Skeletal muscle satellite cell (primary cell): Measurements from ENCODE around the gene CHD5.

Source experiments
- H3K27me3 ChIP-seq: 2 replicates; pipeline ENCODE4 v1.7.0; 2013; ENCODE audit warnings: low read length; ENCODE audit not compliant: control insufficient read depth, insufficient read depth
- H3K36me3 ChIP-seq: 2 replicates; pipeline ENCODE4 v1.7.0; 2013; ENCODE audit warnings: mild to moderate bottlenecking, control low read depth, low read length; ENCODE audit not compliant: insufficient read depth
- H3K4me1 ChIP-seq: 2 replicates; pipeline ENCODE4 v1.7.0; 2013; ENCODE audit warnings: low read length; ENCODE audit not compliant: control insufficient read depth, insufficient read depth
- H3K4me2 ChIP-seq: 2 replicates; pipeline ENCODE4 v1.7.0; 2013; ENCODE audit warnings: mild to moderate bottlenecking, low read length
- H3K4me3 ChIP-seq: 2 replicates; pipeline ENCODE4 v1.7.0; 2013; ENCODE audit warnings: low read length
- H3K9ac ChIP-seq: 2 replicates; pipeline ENCODE4 v1.7.0; 2013; ENCODE audit warnings: mild to moderate bottlenecking, low read depth, low read length, moderate library complexity
- H3K9me3 ChIP-seq: replicated peaks from 2 replicates; pipeline ENCODE4 v1.7.0; 2013; ENCODE audit warnings: mild to moderate bottlenecking, control low read depth, low read length

The CHD5 gene

GRCh38 chr1:6116137-6116536, 64.0 kb downstream of the CHD5 start:
- no peaks in the 10 kb centered on the region for H3K36me3 ChIP-seq
- H3K4me1 ChIP-seq: no peaks in the 10 kb centered on the region
- peaks cover 4% of the 10 kb centered on the region for H3K9me3 ChIP-seq
- peak overlapping the region; percentile 13 for H3K4me2 ChIP-seq
- H3K27me3 ChIP-seq: peaks cover 24% of the 10 kb centered on the region
- H3K4me3 ChIP-seq: no peak overlapping the region
- no peak overlapping the region for H3K9ac ChIP-seq

GRCh38 chr1:6113745-6114144, 66.4 kb downstream of the CHD5 start:
- Histone ChIP-seq H3K4me1 (no peaks in the 10 kb centered on the region), H3K9ac (no peak overlapping the region), H3K36me3 (no peaks in the 10 kb centered on the region), H3K4me2 (no peak overlapping the region), H3K4me3 (no peak overlapping the region), H3K9me3 (peaks cover 4% of the 10 kb centered on the region), H3K27me3 (peaks cover 24% of the 10 kb centered on the region)

- Histone ChIP-seq H3K27me3 (peaks cover 24% of the 10 kb centered on the region), H3K9me3 (peaks cover 4% of the 10 kb centered on the region), H3K36me3 (no peaks in the 10 kb centered on the region), H3K9ac (no peak overlapping the region), H3K4me1 (no peaks in the 10 kb centered on the region), H3K4me2 (no peak overlapping the region), H3K4me3 (no peak overlapping the region)
Measured at GRCh38 chr1:6113116-6113515, 67.0 kb downstream of the CHD5 start.

- Histone ChIP-seq H3K9me3 (peaks cover 4% of the 10 kb centered on the region), H3K27me3 (peaks cover 24% of the 10 kb centered on the region), H3K36me3 (no peaks in the 10 kb centered on the region), H3K4me3 (no peak overlapping the region), H3K4me1 (no peaks in the 10 kb centered on the region), H3K9ac (no peak overlapping the region), H3K4me2 (no peak overlapping the region)
Measured at GRCh38 chr1:6112690-6113005, 67.5 kb downstream of the CHD5 start.

GRCh38 chr1:6111991-6112689, 68.0 kb downstream of the CHD5 start:
- no peak overlapping the region for H3K4me2 ChIP-seq
- no peaks in the 10 kb centered on the region for H3K4me1 ChIP-seq
- H3K4me3 ChIP-seq: no peak overlapping the region
- H3K9ac ChIP-seq: no peak overlapping the region
- H3K36me3 ChIP-seq: no peaks in the 10 kb centered on the region
- H3K27me3 ChIP-seq: peaks cover 24% of the 10 kb centered on the region
- peaks cover 4% of the 10 kb centered on the region for H3K9me3 ChIP-seq

- H3K4me3 ChIP-seq: no peak overlapping the region
- no peak overlapping the region for H3K9ac ChIP-seq
- peaks cover 24% of the 10 kb centered on the region for H3K27me3 ChIP-seq
Measured at GRCh38 chr1:6111571-6111970, 68.5 kb downstream of the CHD5 start.

DNA sequence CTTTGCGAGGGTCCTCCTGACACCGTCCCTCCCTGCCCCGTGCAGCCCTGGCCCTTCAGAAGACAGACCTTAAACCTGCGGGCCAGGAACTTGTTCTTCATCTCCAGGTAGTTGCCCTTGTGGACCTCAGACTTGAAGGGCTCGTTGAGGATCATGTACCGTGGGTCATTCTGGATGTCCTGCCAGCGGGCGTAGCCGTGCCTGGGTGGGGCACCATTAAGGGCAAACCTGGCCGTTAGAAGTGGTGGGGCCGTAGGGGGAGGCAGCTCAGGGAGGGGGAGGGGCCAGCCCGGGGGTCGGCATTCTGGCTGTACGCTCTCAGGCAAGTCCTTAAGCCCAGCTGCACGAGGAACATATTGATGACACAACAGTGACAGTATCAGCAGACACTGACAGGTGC, 69.8 kb downstream of the CHD5 start:
- H3K9ac ChIP-seq: no peak overlapping the region
- no peaks in the 10 kb centered on the region for H3K36me3 ChIP-seq
- H3K27me3 ChIP-seq: peaks cover 26% of the 10 kb centered on the region
- H3K4me3 ChIP-seq: no peak overlapping the region
- peaks cover under 1% of the 10 kb centered on the region for H3K9me3 ChIP-seq
- no peak overlapping the region for H3K4me2 ChIP-seq
- H3K4me1 ChIP-seq: no peaks in the 10 kb centered on the region

More at GRCh38 chr1:6111571-6111970, 68.5 kb downstream of the CHD5 start:
- peaks cover 4% of the 10 kb centered on the region for H3K9me3 ChIP-seq
- H3K4me2 ChIP-seq: no peak overlapping the region
- H3K36me3 ChIP-seq: no peaks in the 10 kb centered on the region
- H3K4me1 ChIP-seq: no peaks in the 10 kb centered on the region

- Histone ChIP-seq H3K4me1 (no peaks in the 10 kb centered on the region), H3K4me2 (no peak overlapping the region), H3K36me3 (no peaks in the 10 kb centered on the region), H3K9me3 (no peaks in the 10 kb centered on the region), H3K9ac (no peak overlapping the region), H3K27me3 (peaks cover 26% of the 10 kb centered on the region), H3K4me3 (no peak overlapping the region)
Measured at GRCh38 chr1:6109688-6110087, 70.4 kb downstream of the CHD5 start.

DNA sequence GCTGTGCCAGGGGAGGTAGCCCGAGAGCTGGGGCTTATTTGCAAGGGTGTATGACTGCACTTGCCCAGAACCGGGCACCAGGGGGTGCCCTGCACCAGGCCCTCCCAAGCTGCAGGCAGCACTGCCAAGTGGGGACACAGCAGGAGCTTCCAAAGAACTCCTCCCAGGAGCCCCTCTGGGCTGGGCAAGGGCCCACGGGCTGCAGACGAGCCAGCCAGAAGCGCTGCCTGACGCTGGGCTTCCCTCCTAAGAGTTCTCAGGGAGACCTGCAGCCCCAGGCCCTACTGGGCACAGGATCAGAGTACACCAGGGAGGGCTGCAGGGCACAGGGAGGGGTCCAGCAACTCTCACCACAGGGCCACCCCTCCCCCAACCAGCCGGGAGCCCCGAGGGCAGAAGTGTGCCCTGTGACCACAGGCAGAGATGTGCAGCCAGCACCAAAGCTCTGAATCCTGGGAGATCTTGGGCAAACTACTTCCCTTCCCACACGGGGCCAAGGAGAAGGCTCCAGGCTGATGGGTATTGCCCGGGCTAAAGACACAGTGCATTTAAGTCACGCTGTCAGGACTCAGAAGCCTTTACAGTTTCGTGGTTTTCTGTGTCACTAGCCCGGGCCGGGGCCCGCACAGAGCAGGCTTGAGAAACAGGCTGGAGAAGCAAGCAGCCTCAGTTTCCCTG, 71.0 kb downstream of the CHD5 start:
- no peak overlapping the region for H3K4me2 ChIP-seq
- no peaks in the 10 kb centered on the region for H3K4me1 ChIP-seq
- H3K9ac ChIP-seq: no peak overlapping the region
- H3K4me3 ChIP-seq: no peak overlapping the region
- no peaks in the 10 kb centered on the region for H3K36me3 ChIP-seq
- H3K9me3 ChIP-seq: no peaks in the 10 kb centered on the region
- H3K27me3 ChIP-seq: peaks cover 26% of the 10 kb centered on the region

DNA sequence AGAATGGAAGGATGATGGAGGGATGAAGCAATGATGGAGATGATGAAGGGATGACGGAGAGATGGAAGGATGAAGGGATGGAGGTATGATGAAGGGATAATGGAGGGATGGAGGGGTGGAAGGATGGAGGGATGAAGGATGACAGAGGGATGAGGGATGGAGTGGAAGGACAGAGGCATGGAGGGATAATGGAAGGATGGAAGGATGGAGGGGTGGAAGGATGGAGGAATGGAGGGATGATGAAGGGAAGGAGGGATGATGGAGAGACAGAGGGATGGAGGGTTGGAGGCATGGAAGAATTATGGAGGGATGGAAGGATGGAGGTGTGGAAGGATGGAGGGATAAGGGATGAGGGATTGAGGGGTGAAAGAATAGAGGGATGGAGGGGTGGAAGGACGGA, 71.6 kb downstream of the CHD5 start:
- Histone ChIP-seq H3K9me3 (no peaks in the 10 kb centered on the region), H3K27me3 (peaks cover 25% of the 10 kb centered on the region), H3K4me2 (no peak overlapping the region), H3K36me3 (no peaks in the 10 kb centered on the region), H3K4me1 (no peaks in the 10 kb centered on the region), H3K9ac (no peak overlapping the region), H3K4me3 (no peak overlapping the region)

GRCh38 chr1:6107409-6108356, 72.4 kb downstream of the CHD5 start:
- H3K4me1 ChIP-seq: no peaks in the 10 kb centered on the region
- H3K9ac ChIP-seq: no peak overlapping the region
- no peaks in the 10 kb centered on the region for H3K36me3 ChIP-seq
- no peak overlapping the region for H3K4me3 ChIP-seq
- peaks cover 23% of the 10 kb centered on the region for H3K27me3 ChIP-seq
- no peak overlapping the region for H3K4me2 ChIP-seq
- no peaks in the 10 kb centered on the region for H3K9me3 ChIP-seq
